Mesothelial cell of epicardium (in vitro differentiated cells): ENCODE measurements around the gene FAM120B. TPM values are rescaled to one million over a fixed set of nuclear protein-coding genes. Genes with fewer than 3 reads are reported as not detected.

Source experiments
- DNase-seq, 2 experiments: peaks; one replicate each; pipeline ENCODE4 v3.0.0; 2021; ENCODE audit warnings: low spot score in 2 of 2; ENCODE audit not compliant: unreplicated experiment in 2 of 2
- H3K27ac Mint-ChIP-seq: 2 replicates; pipeline ENCODE4 v1.8.0; 2021; ENCODE audit warnings: mixed read lengths
- H3K27me3 Mint-ChIP-seq: 2 replicates; pipeline ENCODE4 v1.8.0; 2021; ENCODE audit warnings: low read depth, mixed read lengths
- H3K36me3 Mint-ChIP-seq: 2 replicates; pipeline ENCODE4 v1.8.0; 2021; ENCODE audit warnings: mixed read lengths
- H3K4me1 Mint-ChIP-seq: 2 replicates; pipeline ENCODE4 v1.8.0; 2021; ENCODE audit warnings: mixed read lengths
- H3K4me3 Mint-ChIP-seq: 2 replicates; pipeline ENCODE4 v1.8.0; 2021; ENCODE audit warnings: mild to moderate bottlenecking, moderate library complexity, mixed read lengths
- H3K9me3 Mint-ChIP-seq: 2 replicates; pipeline ENCODE4 v1.8.0; 2021; ENCODE audit warnings: mixed read lengths
- CTCF ChIP-seq: fragments of 200-600 bp; sonication (generic); IDR thresholded peaks from one replicate; pipeline ENCODE4 v1.5.0; 2021; ENCODE audit warnings: antibody characterized with exemption; ENCODE audit not compliant: unreplicated experiment
- total RNA-seq: library from RNA; stranded (reverse); gene quantifications from 3 replicates; pipeline ENCODE4 v1.2.1, GENCODE V29; 2021

The FAM120B gene
- total RNA-seq, 1 donor from 2014 or later, result 44.1 TPM

DNA sequence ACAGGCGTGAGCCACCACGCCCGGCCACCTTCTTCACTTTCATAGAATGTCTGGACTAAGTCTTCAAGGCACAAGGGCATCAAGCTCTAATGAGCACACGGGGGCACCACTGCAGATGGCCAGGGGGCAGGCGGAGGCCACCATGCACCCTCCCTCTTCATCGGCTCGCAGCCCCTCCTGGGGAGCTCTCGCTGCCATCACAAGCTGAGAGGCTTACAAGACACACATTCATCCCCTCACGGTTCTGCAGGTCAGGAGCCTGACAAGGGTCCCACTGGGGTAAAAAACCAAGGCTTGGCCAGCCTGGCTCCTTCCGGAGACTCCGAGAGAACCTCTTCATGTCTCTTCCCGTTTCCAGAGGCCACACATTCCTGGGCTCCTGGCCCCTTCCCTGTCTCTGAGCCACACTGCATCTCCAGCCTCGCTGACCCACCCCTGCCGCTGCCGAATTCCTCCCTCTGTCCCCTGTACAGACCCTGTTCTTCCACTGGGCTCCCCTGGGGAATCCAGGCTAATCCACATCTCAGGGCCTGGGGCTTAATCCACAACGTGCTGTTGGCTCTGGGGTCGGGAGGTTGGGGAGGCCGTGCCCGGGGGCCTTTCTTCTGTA is 35.5 kb upstream of the FAM120B start:
- Mint-ChIP-seq H3K4me3 (no peak overlapping the region), H3K36me3 (no peaks in the 10 kb centered on the region), H3K4me1 (peaks cover 19% of the 10 kb centered on the region), H3K27ac (no peak overlapping the region), H3K27me3 (peaks cover 6% of the 10 kb centered on the region), H3K9me3 (no peaks in the 10 kb centered on the region)
- TF ChIP-seq CTCF, result no peak
- DNase-seq, result no peak

DNA sequence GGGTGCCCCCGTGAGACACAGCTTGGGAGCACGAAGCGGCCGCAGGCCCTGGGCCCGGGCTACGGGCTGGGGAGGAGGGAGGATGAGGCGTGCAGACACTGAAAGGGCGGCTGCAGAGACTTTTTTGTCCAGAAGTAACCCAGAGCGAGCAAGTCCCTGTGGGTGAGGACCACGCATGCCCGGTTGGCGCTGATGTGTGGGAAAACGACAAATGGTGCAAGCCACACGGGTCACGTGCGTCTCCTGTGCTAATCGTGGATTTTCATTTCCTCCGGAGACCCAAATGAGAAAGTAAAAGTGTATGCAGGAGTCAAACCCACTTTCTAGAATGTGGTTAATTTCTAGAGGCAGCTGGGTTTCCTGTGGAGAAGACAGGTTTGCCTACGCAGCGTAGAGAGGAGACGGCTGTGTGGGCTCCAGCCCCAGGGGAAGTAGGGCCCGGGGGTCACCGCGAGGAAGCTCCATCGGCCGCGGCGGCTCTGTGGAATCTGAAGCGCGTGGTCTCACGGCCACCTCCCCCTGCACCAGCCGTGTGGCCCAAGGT is 34.7 kb upstream of the FAM120B start:
- Mint-ChIP-seq H3K27ac (no peak overlapping the region), H3K36me3 (no peaks in the 10 kb centered on the region), H3K4me3 (no peak overlapping the region), H3K9me3 (no peaks in the 10 kb centered on the region), H3K4me1 (peaks cover 14% of the 10 kb centered on the region), H3K27me3 (peaks cover 6% of the 10 kb centered on the region)
- TF ChIP-seq CTCF, result no peak
- DNase-seq, result no peak

- TF ChIP-seq CTCF, result no peak
- no peak for DNase-seq
- no peak overlapping the region for H3K4me3 Mint-ChIP-seq
- peaks cover 14% of the 10 kb centered on the region for H3K4me1 Mint-ChIP-seq
- H3K27me3 Mint-ChIP-seq, result peaks cover 6% of the 10 kb centered on the region
- no peak overlapping the region for H3K27ac Mint-ChIP-seq
- H3K9me3 Mint-ChIP-seq, result no peaks in the 10 kb centered on the region
- no peaks in the 10 kb centered on the region for H3K36me3 Mint-ChIP-seq
Measured at GRCh38 chr6:170272341-170273065, 34.1 kb upstream of the FAM120B start.

- no peaks in the 10 kb centered on the region for H3K36me3 Mint-ChIP-seq
- no peak for DNase-seq
- TF ChIP-seq CTCF, result no peak
- H3K27ac Mint-ChIP-seq, result no peak overlapping the region
- H3K27me3 Mint-ChIP-seq, result peaks cover 6% of the 10 kb centered on the region
- no peak overlapping the region for H3K4me3 Mint-ChIP-seq
- peaks cover 14% of the 10 kb centered on the region for H3K4me1 Mint-ChIP-seq
- no peaks in the 10 kb centered on the region for H3K9me3 Mint-ChIP-seq
Measured at GRCh38 chr6:170273191-170273590, 33.4 kb upstream of the FAM120B start.

GRCh38 chr6:170273681-170274080 is 32.9 kb upstream of the FAM120B start:
- no peaks in the 10 kb centered on the region for H3K9me3 Mint-ChIP-seq
- no peak for TF ChIP-seq CTCF
- H3K27ac Mint-ChIP-seq, result no peak overlapping the region
- no peak overlapping the region for H3K4me3 Mint-ChIP-seq
- no peak for DNase-seq
- H3K27me3 Mint-ChIP-seq, result peaks cover 6% of the 10 kb centered on the region
- no peaks in the 10 kb centered on the region for H3K36me3 Mint-ChIP-seq
- H3K4me1 Mint-ChIP-seq, result peaks cover 14% of the 10 kb centered on the region
